ENCODE measurements around the gene RUSF1. TPM values are rescaled to one million over a fixed set of nuclear protein-coding genes. Genes with fewer than 3 reads are reported as not detected.
A peak's percentile ranks its signal among the peaks of the same experiment; 100 is the strongest.

The RUSF1 gene
- total and polyA plus RNA-seq, 9 of the 15 experiments (the other 6 are each of a cell fraction or from before 2014, with no cell fraction given): 0.80 to 52.8 (median 27.6) TPM

- TF ChIP-seq ZNF3 (CRISPR knock-in tag; IDR thresholded peaks at IDR 0.05): no peak
- TF ChIP-seq SMAD4 (CRISPR knock-in tag; conservative IDR thresholded peaks at IDR 0.05): no peak
- TF ChIP-seq TGIF2 (CRISPR knock-in tag; IDR thresholded peaks at IDR 0.05): no peak
- TF ChIP-seq ZNF696 (CRISPR knock-in tag; conservative IDR thresholded peaks at IDR 0.05): no peak
- no peak for TF ChIP-seq ZNF668 (CRISPR knock-in tag; IDR thresholded peaks at IDR 0.05)
- peak in 1 of 2 experiments; percentile 21; a peak in 1 of 4 replicates for TF ChIP-seq HDAC1 (IDR thresholded peaks at IDR 0.05)
- peak in 1 of 2 experiments; percentile 60; a peak in 1 of 4 replicates for TF ChIP-seq ZNF639 (CRISPR knock-in tag; conservative IDR thresholded peaks at IDR 0.05 in 1 of 2, IDR thresholded peaks at IDR 0.05 in 1 of 2)
- TF ChIP-seq PRMT5 (CRISPR knock-in tag; IDR thresholded peaks at IDR 0.05): no peak
- TF ChIP-seq NRF1 (conservative IDR thresholded peaks at IDR 0.05 in 1 of 2, IDR thresholded peaks at IDR 0.05 in 1 of 2): peak; percentile 98
- no peak for TF ChIP-seq NELFE (IDR thresholded peaks at IDR 0.05; ENCODE audit: insufficient read depth, insufficient read length)
- TF ChIP-seq ZNF324 (CRISPR knock-in tag; IDR thresholded peaks at IDR 0.05): no peak
- TF ChIP-seq, protein P1, sequence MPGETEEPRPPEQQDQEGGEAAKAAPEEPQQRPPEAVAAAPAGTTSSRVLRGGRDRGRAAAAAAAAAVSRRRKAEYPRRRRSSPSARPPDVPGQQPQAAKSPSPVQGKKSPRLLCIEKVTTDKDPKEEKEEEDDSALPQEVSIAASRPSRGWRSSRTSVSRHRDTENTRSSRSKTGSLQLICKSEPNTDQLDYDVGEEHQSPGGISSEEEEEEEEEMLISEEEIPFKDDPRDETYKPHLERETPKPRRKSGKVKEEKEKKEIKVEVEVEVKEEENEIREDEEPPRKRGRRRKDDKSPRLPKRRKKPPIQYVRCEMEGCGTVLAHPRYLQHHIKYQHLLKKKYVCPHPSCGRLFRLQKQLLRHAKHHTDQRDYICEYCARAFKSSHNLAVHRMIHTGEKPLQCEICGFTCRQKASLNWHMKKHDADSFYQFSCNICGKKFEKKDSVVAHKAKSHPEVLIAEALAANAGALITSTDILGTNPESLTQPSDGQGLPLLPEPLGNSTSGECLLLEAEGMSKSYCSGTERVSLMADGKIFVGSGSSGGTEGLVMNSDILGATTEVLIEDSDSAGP (CRISPR knock-in tag; IDR thresholded peaks at IDR 0.05): no peak
- no peak for TF ChIP-seq SIN3A (IDR thresholded peaks at IDR 0.05; ENCODE audit: borderline replicate concordance in 2 of 2, control insufficient read depth in 1 of 2, low read depth in 2 of 2, low read length in 2 of 2)
- no peak for TF ChIP-seq HDAC8 (tag; IDR thresholded peaks at IDR 0.05)
- no peak for TF ChIP-seq IRF9 (tag; IDR thresholded peaks at IDR 0.05)
- TF ChIP-seq BRCA1 (IDR thresholded peaks at IDR 0.05): no peak
- no peak for TF ChIP-seq BRCA1 (CRISPR knock-in tag; IDR thresholded peaks at IDR 0.05)
- peak; percentile 13 for TF ChIP-seq ZFP36 (IDR thresholded peaks at IDR 0.05; ENCODE audit: low read depth, low read length, partially characterized antibody)
- no peak for TF ChIP-seq RFX7 (CRISPR knock-in tag; IDR thresholded peaks at IDR 0.05)
- no peak for TF ChIP-seq ATF1 (CRISPR knock-in tag; IDR thresholded peaks at IDR 0.05)
- TF ChIP-seq ATF1 (tag; IDR thresholded peaks at IDR 0.05): peak; percentile 30; the same call in 1 of the 2 replicates
- no peak; the same call in 1 of the 2 replicates for TF ChIP-seq CEBPB (tag; IDR thresholded peaks at IDR 0.05)
- peak in 1 of 2 experiments; percentile 28; a peak in 1 of 4 replicates for TF ChIP-seq FOXK2 (conservative IDR thresholded peaks at IDR 0.05 in 1 of 2, IDR thresholded peaks at IDR 0.05 in 1 of 2; ENCODE audit: low read depth in 2 of 2)
- no peak for TF ChIP-seq FUS (optimal IDR thresholded peaks at IDR 0.05; ENCODE audit: low read depth, low read length)
- TF ChIP-seq SIX5 (IDR thresholded peaks at IDR 0.05; ENCODE audit: borderline replicate concordance in 1 of 2, insufficient read depth in 1 of 2, low read depth in 1 of 2, low read length in 2 of 2): no peak
Measured at GRCh38 chr16:31459687-31460581, 48.3 kb downstream of the RUSF1 start (continued).

Data from K562 (cell line).